GM19240 (cell line): ENCODE data around the gene MAP2K3.
"Not testable (repeated sequence)": the region's sequence is repeated elsewhere in the genome, so short reads cannot be mapped to it uniquely, and the experiment has no call there.

Experiments used
- DNase-seq: peaks from one replicate; pipeline ENCODE4 v3.0.0; 2011; ENCODE audit warnings: low spot score; ENCODE audit not compliant: insufficient read length

Gene MAP2K3

GRCh38 chr17:21296097-21297025 lies 11.8 kb downstream of the MAP2K3 start:
- no peak for DNase-seq

- DNase-seq, result no peak
Observed at GRCh38 chr17:21297026-21297520, 12.6 kb downstream of the MAP2K3 start.

GRCh38 chr17:21297597-21297996 lies 13.1 kb downstream of the MAP2K3 start:
- DNase-seq, result no peak

GRCh38 chr17:21298056-21298982 lies 13.8 kb downstream of the MAP2K3 start:
- no peak for DNase-seq

DNA sequence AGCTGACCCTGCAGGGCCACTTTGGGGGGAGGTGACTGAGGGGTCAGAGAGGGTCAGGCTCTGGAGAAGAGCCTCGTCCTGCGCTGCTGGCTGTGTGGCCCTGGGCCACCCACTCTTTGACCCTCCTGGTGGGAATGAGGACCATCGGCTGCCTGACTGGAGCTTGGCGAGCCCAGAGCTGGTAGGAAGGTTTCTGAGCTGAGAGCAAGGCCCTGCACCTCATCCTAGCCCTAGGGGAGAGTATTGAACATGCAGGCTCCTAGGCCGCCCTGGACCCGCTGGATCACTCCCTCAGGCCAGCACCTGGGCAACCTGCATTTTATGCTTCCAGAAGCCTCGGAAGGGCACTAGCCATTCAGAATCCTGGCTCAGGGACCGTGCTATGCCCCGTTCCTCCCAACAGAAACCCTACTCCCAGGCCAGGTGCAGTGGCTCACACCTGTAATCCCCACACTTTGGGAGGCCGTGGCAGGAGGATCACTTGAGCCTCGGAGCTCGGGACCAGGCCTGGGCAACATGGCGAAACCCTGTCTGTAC lies 14.5 kb downstream of the MAP2K3 start:
- DNase-seq, result no peak

- DNase-seq, result no peak
Observed at GRCh38 chr17:21299981-21300600, 15.6 kb downstream of the MAP2K3 start.

DNA sequence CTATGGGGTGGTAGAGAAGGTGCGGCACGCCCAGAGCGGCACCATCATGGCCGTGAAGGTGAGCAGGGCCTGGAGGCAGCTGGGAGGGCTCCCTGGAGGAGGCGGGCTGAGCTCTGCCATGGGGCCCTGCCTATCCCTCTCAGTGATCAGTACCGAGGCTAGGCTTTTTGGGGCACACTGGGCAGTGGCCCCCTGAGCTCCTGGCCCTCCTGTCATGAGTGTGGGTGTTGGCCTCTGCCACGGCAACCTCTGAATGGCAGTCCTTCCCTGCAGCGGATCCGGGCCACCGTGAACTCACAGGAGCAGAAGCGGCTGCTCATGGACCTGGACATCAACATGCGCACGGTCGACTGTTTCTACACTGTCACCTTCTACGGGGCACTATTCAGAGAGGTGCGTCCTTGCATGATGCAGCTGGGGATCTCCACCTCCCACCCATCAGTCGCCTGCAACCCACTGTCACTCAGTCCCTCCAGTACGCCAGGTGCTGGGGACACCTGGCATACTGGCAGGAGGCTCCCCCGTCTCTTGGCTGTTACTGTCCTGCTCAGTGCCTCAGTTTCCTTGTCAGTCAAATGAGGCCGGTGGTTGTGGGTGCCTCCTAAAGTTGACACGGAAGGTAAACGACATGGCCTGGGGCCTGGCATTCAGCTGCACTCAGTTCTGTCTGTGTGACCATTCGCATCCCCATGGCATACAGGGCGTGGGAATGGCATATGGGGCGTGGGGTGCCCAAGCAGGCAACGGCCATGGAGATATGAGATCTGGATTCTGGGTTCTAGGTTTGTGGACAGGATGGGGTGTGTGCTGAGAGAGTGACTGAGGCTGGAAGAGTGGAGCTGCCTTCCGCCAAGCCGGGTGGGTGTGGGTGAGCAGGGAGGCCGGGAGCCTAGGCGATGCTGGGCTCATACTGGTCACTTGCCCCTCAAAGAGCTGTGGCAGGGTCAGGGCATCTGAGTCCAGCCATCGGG lies 16.4 kb downstream of the MAP2K3 start:
- DNase-seq, result no peak

- DNase-seq, result no peak
Observed at GRCh38 chr17:21301593-21302550, 17.4 kb downstream of the MAP2K3 start.

DNA sequence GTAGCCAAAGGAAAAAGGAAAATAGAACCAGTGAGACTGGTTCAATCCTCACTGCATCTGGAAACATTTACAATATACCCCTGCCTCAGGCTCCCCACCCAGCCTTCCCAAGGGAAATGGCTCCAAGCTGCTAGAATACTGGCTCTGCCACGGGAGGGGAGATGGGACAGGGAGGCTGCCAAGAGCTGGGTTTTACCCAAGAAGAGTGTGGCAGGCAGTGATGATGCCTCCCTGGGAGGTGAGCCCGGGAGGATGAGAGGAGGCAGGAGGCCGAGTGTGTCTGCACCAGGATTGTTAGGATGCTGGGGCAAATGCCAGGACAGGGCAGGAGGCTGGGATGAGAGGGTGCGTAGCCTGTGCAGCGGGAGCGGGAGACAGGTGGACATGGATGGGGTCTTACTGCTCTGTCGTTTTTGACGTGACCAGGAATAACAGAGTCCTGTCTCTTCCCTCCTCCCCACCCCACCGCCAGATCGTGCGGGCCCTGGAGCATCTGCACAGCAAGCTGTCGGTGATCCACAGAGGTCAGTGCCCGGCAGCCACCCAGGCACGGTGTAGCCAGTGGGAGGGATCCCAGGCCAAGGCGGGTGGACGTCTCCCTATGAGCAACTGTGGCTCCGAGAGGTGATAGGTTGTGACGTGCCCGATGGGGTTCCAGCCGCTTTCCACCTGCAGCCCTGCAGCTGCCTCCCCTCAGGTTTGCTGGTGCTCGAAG lies 18.4 kb downstream of the MAP2K3 start:
- DNase-seq, result no peak

DNA sequence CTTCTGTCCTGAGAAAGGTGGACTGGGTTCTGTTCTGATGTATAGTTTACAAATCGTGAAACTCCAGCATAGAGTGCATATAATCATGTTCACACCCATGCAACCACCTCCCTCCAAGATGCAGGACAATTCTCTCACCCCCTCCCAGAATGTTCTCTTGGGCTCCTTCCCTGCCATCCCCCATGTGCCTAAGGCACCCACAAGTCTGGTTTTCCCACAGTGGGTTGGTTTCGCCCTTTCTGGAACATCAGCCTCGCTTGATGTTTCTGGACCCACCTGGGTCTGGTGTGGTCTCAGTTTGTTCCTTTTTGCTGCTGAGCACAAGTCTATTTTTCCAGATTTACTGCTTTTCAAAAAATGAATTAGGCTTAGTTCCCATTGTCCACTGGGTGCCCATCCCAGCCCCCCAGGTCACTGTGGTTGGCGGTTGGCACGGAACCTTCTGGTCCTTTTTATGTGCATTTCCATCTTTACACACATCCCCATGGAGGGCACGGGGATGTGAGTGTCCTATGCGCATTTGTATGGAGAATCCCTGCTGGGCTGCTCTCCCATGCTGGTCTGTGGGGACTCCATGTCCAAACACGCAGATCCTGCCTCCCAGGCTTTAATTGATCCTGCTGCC lies 19.0 kb downstream of the MAP2K3 start:
- DNase-seq, result no peak

- no peak for DNase-seq
Observed at GRCh38 chr17:21304091-21304490, 19.6 kb downstream of the MAP2K3 start.

DNA sequence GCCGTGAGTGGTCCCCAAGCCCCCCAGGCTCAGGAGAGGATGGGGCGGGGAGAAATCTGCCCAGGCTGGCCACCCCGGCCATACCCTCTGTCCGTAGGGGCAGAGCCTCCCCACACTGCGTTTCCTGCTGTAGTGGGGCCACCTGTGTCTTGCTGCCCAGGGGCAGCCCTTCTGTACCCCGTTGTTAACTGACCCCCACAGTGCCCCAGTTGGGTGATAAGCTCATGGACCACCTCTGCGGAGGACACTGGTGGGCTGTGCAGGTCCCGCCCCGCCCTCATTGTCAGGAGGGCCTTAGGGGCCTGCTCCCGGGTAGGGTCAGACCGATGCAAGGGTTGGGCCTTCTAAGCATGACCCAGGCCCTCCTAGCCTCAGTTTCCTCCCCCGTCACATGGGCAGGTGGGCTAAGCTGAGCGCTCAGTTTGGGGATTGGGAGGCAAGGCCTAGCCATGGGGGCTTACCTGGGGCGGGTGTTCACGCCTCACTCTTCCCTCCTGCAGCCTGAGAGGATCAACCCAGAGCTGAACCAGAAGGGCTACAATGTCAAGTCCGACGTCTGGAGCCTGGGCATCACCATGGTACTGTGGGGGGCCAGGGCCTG lies 20.1 kb downstream of the MAP2K3 start:
- DNase-seq, result not testable (repeated sequence)

DNA sequence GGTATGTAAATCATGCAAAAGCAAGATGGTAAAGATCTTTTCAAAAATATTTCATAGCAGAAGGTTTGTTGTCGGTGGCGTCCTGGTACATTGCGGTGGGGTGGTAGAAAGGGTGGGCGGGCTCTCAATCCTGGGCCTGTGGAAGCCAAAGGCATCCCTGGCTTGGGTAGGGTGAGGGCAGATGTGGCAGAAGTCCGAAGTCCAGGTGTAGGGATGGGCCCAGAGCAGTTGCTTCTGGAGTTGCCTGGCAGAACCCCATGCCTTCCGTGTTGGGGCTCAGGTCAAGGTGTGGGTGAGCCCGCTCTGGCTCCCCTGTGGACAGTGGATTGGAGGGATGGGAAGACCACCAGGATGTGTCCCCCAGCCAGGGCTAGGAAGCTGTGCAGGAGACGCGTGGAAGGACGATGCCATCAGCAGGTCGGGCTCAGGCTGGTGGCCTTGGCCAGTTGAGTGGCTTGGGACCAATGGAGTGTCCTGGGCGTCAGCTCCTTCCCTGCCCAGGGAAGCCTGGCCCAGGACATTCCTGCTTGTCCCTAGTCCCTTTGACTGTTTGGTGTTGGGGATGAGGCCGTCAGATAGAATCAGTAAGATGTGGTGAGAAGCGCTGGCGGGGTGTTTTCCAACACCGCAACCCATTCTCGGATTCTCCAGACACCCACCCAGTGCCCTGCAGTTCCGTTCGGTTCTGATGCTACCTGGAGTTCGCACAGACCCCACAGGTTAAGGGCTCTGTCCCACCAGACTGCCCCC lies 21.1 kb downstream of the MAP2K3 start:
- DNase-seq, result not testable (repeated sequence)

GRCh38 chr17:21306611-21307272 lies 22.2 kb downstream of the MAP2K3 start:
- DNase-seq, result not testable (repeated sequence)

- DNase-seq, result not testable (repeated sequence)
Observed at GRCh38 chr17:21307273-21307625, 22.7 kb downstream of the MAP2K3 start.

DNA sequence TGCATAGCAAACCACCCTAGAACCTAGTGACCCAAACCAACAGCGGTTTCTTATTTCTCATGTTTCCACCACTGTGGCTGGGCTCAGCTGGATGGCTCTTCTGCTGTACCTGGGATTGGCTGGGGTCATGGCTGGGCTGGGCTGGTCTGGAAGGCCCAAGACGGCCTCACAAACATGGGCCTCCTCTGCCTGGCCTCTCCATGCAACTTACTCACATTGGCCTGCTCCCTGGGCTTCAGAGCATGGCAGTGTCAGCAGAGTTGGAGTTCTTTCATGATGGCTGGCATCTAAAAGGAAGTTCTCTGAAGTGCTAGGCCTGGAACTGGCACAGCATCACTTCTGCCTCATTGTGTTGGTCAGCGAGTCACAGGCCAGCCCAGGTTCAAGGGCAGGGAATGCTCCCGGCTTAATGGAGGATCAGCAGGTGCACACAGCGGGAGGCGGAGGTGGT lies 24.4 kb downstream of the MAP2K3 start:
- DNase-seq, result not testable (repeated sequence)
